Stimulated activated naive B cell treated with anti-CD40 and anti-IgM and Interleukin-4, amounts not matched to agents 10 μg/mL and 1 μg/mL and 100 μg/mL, for 72 hours (primary cell): ENCODE results near the gene VAV2.

ENCODE experiments used
- ATAC-seq, 2 donors: fragments of 150-1000 bp; cut with Tn5 transposase; replicated peaks; 2 replicates each; pipeline ENCODE4 v1.10.0; 2021; ENCODE audit warnings: moderate library complexity in 1 of 2
- DNase-seq: peaks from one replicate; pipeline ENCODE4 v3.0.0; 2021
- H3K27ac Mint-ChIP-seq: one replicate; pipeline ENCODE4 v1.8.0; 2022; ENCODE audit warnings: mild to moderate bottlenecking, mixed read lengths
- H3K27me3 Mint-ChIP-seq, 2 donors: one replicate each; pipeline ENCODE4 v1.8.0; 2022; ENCODE audit warnings: mixed read lengths in 2 of 2
- H3K36me3 Mint-ChIP-seq, 2 donors: one replicate each; pipeline ENCODE4 v1.8.0; 2022; ENCODE audit warnings: mixed read lengths in 2 of 2, mild to moderate bottlenecking in 1 of 2
- H3K4me1 Mint-ChIP-seq, 2 donors: one replicate each; pipeline ENCODE4 v1.8.0; 2022; ENCODE audit warnings: mixed read lengths in 2 of 2, mild to moderate bottlenecking in 1 of 2
- H3K4me3 Mint-ChIP-seq, 2 donors: one replicate each; pipeline ENCODE4 v1.8.0; 2022; ENCODE audit warnings: mild to moderate bottlenecking in 2 of 2, mixed read lengths in 2 of 2, moderate library complexity in 1 of 2
- H3K9me3 Mint-ChIP-seq, 2 donors: one replicate each; pipeline ENCODE4 v1.8.0; 2022; ENCODE audit warnings: mixed read lengths in 2 of 2, mild to moderate bottlenecking in 1 of 2

Gene VAV2

GRCh38 chr9:134011401-134011800 lies 19.3 kb upstream of the VAV2 start:
- H3K9me3 Mint-ChIP-seq = peaks cover 0 to 2% of the 10 kb centered on the region in 2 donors
- H3K36me3 Mint-ChIP-seq = peaks cover 0 to 8% of the 10 kb centered on the region in 2 donors
- DNase-seq (no peak), ATAC-seq (no peak)
- peak overlapping the region; percentile 75 for H3K27ac Mint-ChIP-seq
- no peak overlapping the region for H3K4me3 Mint-ChIP-seq
- H3K27me3 Mint-ChIP-seq = peaks cover 16 to 23% of the 10 kb centered on the region in 2 donors
- no peaks in the 10 kb centered on the region for H3K4me1 Mint-ChIP-seq

GRCh38 chr9:134010310-134011173 lies 18.4 kb upstream of the VAV2 start:
- H3K4me3 Mint-ChIP-seq = no peak overlapping the region
- DNase-seq = no peak
- peaks cover 16 to 23% of the 10 kb centered on the region in 2 donors for H3K27me3 Mint-ChIP-seq
- ATAC-seq = no peak
- no peaks in the 10 kb centered on the region for H3K4me1 Mint-ChIP-seq
- peaks cover 0 to 8% of the 10 kb centered on the region in 2 donors for H3K36me3 Mint-ChIP-seq
- no peak overlapping the region for H3K27ac Mint-ChIP-seq
- H3K9me3 Mint-ChIP-seq = peaks cover 0 to 2% of the 10 kb centered on the region in 2 donors

- H3K36me3 Mint-ChIP-seq = peaks cover 0 to 5% of the 10 kb centered on the region in 2 donors
- no peaks in the 10 kb centered on the region for H3K4me1 Mint-ChIP-seq
- H3K4me3 Mint-ChIP-seq = no peak overlapping the region
- H3K27ac Mint-ChIP-seq = no peak overlapping the region
- DNase-seq = no peak
- H3K27me3 Mint-ChIP-seq = peaks cover 22 to 31% of the 10 kb centered on the region in 2 donors
- ATAC-seq = no peak
- H3K9me3 Mint-ChIP-seq = peaks cover 1 to 5% of the 10 kb centered on the region in 2 donors
These were observed 15.4 kb upstream of the VAV2 start for GRCh38 chr9:134007571-134007970.

GRCh38 chr9:134007150-134007549 lies 15.0 kb upstream of the VAV2 start:
- Mint-ChIP-seq H3K36me3 (peaks cover 0 to 5% of the 10 kb centered on the region in 2 donors), H3K4me1 (no peaks in the 10 kb centered on the region)
- ATAC-seq = no peak

GRCh38 chr9:134005381-134005780 lies 13.3 kb upstream of the VAV2 start:
- H3K27me3 Mint-ChIP-seq = peaks cover 28 to 47% of the 10 kb centered on the region in 2 donors
- DNase-seq = no peak
- peaks cover 1 to 5% of the 10 kb centered on the region in 2 donors for H3K9me3 Mint-ChIP-seq
- ATAC-seq = no peak
- no peak overlapping the region for H3K27ac Mint-ChIP-seq
- H3K4me1 Mint-ChIP-seq = no peaks in the 10 kb centered on the region
- H3K4me3 Mint-ChIP-seq = no peak overlapping the region
- H3K36me3 Mint-ChIP-seq = no peaks in the 10 kb centered on the region

More at GRCh38 chr9:134007150-134007549, 15.0 kb upstream of the VAV2 start:
- Mint-ChIP-seq H3K27ac (no peak overlapping the region), H3K4me3 (no peak overlapping the region), H3K9me3 (peaks cover 1 to 5% of the 10 kb centered on the region in 2 donors), H3K27me3 (peaks cover 26 to 35% of the 10 kb centered on the region in 2 donors)
- DNase-seq = no peak

- Mint-ChIP-seq H3K9me3 (peaks cover 1 to 5% of the 10 kb centered on the region in 2 donors), H3K27me3 (peaks cover 32 to 52% of the 10 kb centered on the region in 2 donors), H3K4me3 (no peak overlapping the region), H3K4me1 (no peaks in the 10 kb centered on the region), H3K36me3 (no peaks in the 10 kb centered on the region), H3K27ac (no peak overlapping the region)
- DNase-seq (no peak), ATAC-seq (no peak)
These were observed 12.8 kb upstream of the VAV2 start for GRCh38 chr9:134004881-134005280.

- H3K36me3 Mint-ChIP-seq = no peaks in the 10 kb centered on the region
- H3K27me3 Mint-ChIP-seq = peaks cover 35 to 55% of the 10 kb centered on the region in 2 donors
- H3K9me3 Mint-ChIP-seq = peaks cover 1 to 5% of the 10 kb centered on the region in 2 donors
- H3K27ac Mint-ChIP-seq = no peak overlapping the region
- H3K4me3 Mint-ChIP-seq = no peak overlapping the region
- ATAC-seq = no peak
- H3K4me1 Mint-ChIP-seq = no peaks in the 10 kb centered on the region
- no peak for DNase-seq
These were observed 12.2 kb upstream of the VAV2 start for GRCh38 chr9:134004131-134004873.

- Mint-ChIP-seq H3K27ac (no peak overlapping the region), H3K27me3 (peaks cover 26 to 46% of the 10 kb centered on the region in 2 donors), H3K36me3 (no peaks in the 10 kb centered on the region)
These were observed 11.1 kb upstream of the VAV2 start for GRCh38 chr9:134003237-134003636.

GRCh38 chr9:134002796-134003195 lies 10.7 kb upstream of the VAV2 start:
- H3K36me3 Mint-ChIP-seq = no peaks in the 10 kb centered on the region
- DNase-seq = no peak
- no peak overlapping the region for H3K4me3 Mint-ChIP-seq
- H3K4me1 Mint-ChIP-seq = no peaks in the 10 kb centered on the region
- H3K27me3 Mint-ChIP-seq = peaks cover 25 to 46% of the 10 kb centered on the region in 2 donors
- H3K9me3 Mint-ChIP-seq = peaks cover 1 to 5% of the 10 kb centered on the region in 2 donors
- no peak for ATAC-seq
- H3K27ac Mint-ChIP-seq = no peak overlapping the region

More at GRCh38 chr9:134003237-134003636, 11.1 kb upstream of the VAV2 start:
- H3K4me1 Mint-ChIP-seq = no peaks in the 10 kb centered on the region
- no peak for ATAC-seq
- DNase-seq = no peak
- H3K9me3 Mint-ChIP-seq = peaks cover 1 to 5% of the 10 kb centered on the region in 2 donors
- H3K4me3 Mint-ChIP-seq = no peak overlapping the region

- Mint-ChIP-seq H3K9me3 (peaks cover 1 to 5% of the 10 kb centered on the region in 2 donors), H3K27me3 (peaks cover 30 to 42% of the 10 kb centered on the region in 2 donors), H3K27ac (no peak overlapping the region), H3K4me3 (no peak overlapping the region), H3K4me1 (peaks cover 0 to 16% of the 10 kb centered on the region in 2 donors), H3K36me3 (no peaks in the 10 kb centered on the region)
- ATAC-seq (no peak), DNase-seq (no peak)
These were observed 7.7 kb upstream of the VAV2 start for GRCh38 chr9:133999851-134000265.

- ATAC-seq = no peak
- H3K27me3 Mint-ChIP-seq = peaks cover 30 to 42% of the 10 kb centered on the region in 2 donors
- DNase-seq = no peak
- no peaks in the 10 kb centered on the region for H3K36me3 Mint-ChIP-seq
- peaks cover 4 to 24% of the 10 kb centered on the region in 2 donors for H3K4me1 Mint-ChIP-seq
- H3K9me3 Mint-ChIP-seq = peaks cover 1 to 5% of the 10 kb centered on the region in 2 donors
- H3K27ac Mint-ChIP-seq = peak overlapping the region; percentile 25
- H3K4me3 Mint-ChIP-seq = no peak overlapping the region
These were observed 6.9 kb upstream of the VAV2 start for GRCh38 chr9:133998915-133999595.

- ATAC-seq (no peak), DNase-seq (no peak)
- H3K27ac Mint-ChIP-seq = no peak overlapping the region
- no peaks in the 10 kb centered on the region for H3K36me3 Mint-ChIP-seq
- H3K27me3 Mint-ChIP-seq = peaks cover 24 to 34% of the 10 kb centered on the region in 2 donors
- H3K4me1 Mint-ChIP-seq = peaks cover 7 to 34% of the 10 kb centered on the region in 2 donors
- H3K9me3 Mint-ChIP-seq = no peaks in the 10 kb centered on the region
- H3K4me3 Mint-ChIP-seq = no peak overlapping the region
These were observed 5.5 kb upstream of the VAV2 start for GRCh38 chr9:133997584-133997983.

- ATAC-seq (no peak), DNase-seq (no peak)
- no peaks in the 10 kb centered on the region for H3K9me3 Mint-ChIP-seq
- H3K27ac Mint-ChIP-seq = peak overlapping the region; percentile 17
- H3K27me3 Mint-ChIP-seq = peaks cover 18 to 27% of the 10 kb centered on the region in 2 donors
- H3K4me3 Mint-ChIP-seq = no peak overlapping the region
- H3K36me3 Mint-ChIP-seq = no peaks in the 10 kb centered on the region
- peaks cover 7 to 34% of the 10 kb centered on the region in 2 donors for H3K4me1 Mint-ChIP-seq
These were observed 4.7 kb upstream of the VAV2 start for GRCh38 chr9:133996531-133997520.
